Hippocampal formation (tissue), 2 donors: ENCODE measurements around the gene VAX1.
"Not testable (repeated sequence)": the region's sequence is repeated elsewhere in the genome, so short reads cannot be mapped to it uniquely, and the experiment has no call there.

Experiments used
- DNase-seq, 2 donors: peaks; one replicate each; lab custom pipeline; 2025; lab: John Stamatoyannopoulos, UW

The VAX1 gene

DNA sequence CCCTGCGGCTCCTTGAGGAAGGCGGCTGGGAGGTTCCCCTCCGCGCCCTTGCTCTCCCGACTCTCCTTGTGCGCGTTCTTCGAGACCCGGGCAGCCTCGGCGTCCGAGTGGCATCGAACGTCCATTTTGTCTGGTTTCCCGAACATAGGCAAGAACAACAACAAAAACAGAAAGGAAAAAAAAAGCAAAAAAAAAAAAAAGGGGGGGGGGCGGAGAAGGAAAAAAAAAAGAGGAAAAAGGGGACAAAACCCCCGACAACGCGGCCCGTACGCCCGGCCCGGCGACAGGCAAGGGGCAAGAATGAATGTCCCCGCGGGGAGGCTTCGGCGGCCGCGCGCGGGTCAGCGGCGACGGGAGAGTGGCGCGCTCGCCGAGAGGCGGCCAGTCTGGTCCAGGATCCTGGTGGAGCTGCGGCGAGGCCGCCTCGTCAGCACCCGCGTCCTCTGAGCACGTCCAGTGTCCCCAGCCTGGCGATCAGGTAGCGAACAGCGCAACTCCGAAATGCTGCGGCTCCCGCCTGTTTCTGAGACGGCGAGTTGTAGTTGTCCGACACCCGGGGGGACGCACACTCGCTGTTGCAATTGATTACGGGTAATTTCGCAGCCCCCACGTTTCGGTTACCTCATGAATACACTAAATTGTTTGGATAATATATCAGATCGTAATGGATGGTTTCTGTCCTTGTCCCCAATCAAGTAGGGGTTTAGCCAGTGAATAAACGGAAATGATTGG, at the start of gene VAX1:
Gene VAX1, minus strand, starts transcription at position 360 of the 732 bp plus-strand sequence. Its CDS starts 214 bp downstream, at position 146.
- no peak for DNase-seq

GRCh38 chr10:117186832-117187615, 49.0 kb upstream of the VAX1 start:
- DNase-seq, result no peak

- not testable (repeated sequence) for DNase-seq
Observed at GRCh38 chr10:117185817-117186216, 47.7 kb upstream of the VAX1 start.

DNA sequence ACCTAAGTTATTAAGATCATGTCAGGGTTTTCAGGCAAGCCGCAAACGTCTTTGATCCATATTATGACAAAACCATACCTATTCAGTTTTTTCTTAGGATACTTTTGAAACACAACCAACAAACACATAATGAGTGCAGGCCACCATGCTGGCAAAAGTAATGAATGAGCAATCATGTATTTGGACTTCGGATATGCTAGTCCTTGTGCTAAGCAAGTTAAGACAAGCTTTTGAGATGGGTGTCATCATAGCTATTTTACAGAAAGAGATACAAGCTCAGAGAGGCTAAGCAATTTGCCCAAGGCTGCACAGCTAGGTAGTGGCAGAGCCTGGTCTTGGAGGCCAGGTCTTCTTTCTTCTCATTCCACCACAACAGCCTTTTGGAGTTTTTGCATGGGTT, 46.8 kb upstream of the VAX1 start:
- no peak for DNase-seq

- DNase-seq, result no peak
Observed at GRCh38 chr10:117184296-117184695, 46.2 kb upstream of the VAX1 start.

- DNase-seq, result no peak
Observed at GRCh38 chr10:117178190-117178589, 40.1 kb upstream of the VAX1 start.

- DNase-seq, result peak; percentile 74 to 75
Observed at GRCh38 chr10:117175901-117176534, 37.9 kb upstream of the VAX1 start.

DNA sequence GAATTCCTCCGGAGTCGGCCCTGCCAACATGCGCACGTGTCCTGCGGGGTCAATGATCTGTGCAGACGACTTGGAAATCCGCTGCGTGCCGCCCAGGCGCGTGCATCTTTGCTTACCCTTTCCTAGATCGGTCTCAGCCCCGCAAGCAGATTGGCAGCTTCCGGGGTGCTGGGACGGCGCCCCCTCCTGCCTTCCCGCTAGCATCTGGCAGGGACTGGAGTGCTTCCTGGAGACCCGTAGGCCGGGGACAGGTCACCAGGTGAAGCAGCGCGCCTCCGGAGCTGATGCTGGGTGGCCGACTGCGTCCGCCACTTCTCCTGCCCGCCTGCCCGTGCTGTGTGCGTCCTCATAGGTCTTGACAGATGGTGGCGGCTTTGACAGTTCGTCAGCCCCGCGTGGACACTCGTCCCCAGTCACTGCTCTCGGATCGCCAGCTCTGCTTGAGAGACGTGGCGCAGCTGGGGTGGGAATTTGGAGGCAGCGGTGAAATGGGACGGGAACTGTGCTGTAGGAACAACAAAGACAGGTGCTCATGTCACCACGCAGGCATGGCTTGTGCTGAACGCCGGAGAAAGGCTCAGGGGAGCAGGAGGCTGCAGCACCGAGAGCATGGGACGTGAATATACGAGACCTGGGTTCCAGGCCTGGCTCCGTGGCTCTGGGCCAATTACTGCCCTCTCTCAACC, 37.3 kb upstream of the VAX1 start:
- no peak for DNase-seq

DNA sequence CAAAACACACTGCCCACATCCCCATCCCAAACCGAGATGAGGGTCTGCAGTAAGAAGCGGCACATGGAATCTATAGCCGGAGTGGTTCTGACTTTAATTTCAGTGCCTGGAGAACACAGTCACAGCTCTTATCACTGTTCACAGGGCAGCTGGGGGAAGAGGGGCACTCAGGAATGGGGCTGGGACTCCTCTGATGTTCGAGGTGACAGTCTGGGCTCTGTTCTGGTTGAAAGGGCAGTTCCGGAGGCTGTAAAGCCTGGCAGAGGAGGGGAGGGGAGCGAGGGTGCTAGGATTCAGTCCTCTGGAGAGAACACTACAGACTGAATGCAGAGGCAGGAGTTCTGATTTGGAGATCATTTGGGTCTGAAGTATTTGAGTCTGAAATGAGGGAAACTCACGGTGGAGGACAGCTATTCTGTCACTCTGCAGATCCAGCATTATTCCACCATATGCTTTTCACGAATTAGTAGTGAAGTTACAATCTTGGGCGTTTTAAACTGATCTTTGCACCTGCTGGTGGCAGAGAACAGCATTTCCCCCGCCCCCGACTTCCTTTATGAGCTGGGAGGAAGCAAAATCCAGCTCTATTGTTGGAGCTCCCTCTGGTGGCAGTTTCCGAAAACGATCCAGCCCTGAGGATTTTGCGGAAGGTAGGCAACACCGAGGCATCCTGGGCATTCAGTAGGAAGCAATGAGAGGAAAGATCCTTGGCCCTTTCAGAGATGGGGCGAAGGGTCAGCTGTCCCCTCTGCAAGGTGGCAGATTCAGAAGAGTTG, 36.6 kb upstream of the VAX1 start:
- DNase-seq, result peak; percentile 73 to 79

GRCh38 chr10:117170244-117170643, 32.2 kb upstream of the VAX1 start:
- DNase-seq, result no peak

GRCh38 chr10:117169480-117169879, 31.4 kb upstream of the VAX1 start:
- no peak for DNase-seq

GRCh38 chr10:117168729-117169128, 30.7 kb upstream of the VAX1 start:
- no peak for DNase-seq

DNA sequence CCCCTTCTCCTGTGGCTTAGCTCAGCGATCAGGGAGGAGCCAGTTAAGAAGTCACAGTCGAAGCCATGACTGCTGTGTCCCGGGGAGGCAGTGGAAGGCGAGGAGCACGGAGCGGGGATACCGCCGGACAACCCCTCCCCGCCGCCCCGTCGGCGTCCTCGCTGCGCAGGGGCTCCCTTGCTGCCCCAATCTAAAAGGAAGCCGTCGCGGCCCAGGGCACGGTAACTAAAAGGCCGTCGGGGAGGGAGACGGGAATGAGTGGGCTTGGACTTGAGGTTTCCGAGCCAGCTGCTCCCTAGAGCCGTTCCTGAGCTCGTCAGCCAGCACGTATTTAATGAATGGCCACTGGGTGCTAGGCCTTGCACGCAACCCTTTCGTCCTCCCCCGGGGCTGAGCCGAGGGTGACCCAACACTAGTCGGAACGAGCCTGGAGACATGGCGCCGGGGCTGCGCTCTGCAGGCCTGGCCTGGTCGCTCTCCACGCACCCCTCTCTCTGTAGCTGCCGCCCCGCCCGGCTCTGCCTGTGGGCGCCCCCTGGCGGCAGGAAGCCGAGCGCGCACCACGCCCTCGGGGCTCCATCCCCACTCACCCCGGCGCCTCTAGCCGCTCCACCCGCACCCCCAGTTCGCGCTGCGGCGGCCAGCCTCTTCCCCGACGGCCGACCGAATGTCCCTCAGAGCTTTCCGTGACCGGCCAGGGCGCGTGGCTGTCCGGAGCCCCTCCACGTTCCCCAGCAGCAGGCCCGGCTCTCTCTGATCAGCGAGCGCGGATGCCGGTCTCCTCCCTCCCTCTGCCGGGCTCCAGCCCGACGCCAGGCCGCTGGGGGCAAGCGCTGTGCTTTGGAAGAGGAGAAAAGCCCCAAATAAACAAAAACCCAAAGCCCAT, 30.0 kb upstream of the VAX1 start:
- DNase-seq, result peak; percentile 46 to 56

GRCh38 chr10:117167346-117167788, 29.3 kb upstream of the VAX1 start:
- no peak for DNase-seq

DNA sequence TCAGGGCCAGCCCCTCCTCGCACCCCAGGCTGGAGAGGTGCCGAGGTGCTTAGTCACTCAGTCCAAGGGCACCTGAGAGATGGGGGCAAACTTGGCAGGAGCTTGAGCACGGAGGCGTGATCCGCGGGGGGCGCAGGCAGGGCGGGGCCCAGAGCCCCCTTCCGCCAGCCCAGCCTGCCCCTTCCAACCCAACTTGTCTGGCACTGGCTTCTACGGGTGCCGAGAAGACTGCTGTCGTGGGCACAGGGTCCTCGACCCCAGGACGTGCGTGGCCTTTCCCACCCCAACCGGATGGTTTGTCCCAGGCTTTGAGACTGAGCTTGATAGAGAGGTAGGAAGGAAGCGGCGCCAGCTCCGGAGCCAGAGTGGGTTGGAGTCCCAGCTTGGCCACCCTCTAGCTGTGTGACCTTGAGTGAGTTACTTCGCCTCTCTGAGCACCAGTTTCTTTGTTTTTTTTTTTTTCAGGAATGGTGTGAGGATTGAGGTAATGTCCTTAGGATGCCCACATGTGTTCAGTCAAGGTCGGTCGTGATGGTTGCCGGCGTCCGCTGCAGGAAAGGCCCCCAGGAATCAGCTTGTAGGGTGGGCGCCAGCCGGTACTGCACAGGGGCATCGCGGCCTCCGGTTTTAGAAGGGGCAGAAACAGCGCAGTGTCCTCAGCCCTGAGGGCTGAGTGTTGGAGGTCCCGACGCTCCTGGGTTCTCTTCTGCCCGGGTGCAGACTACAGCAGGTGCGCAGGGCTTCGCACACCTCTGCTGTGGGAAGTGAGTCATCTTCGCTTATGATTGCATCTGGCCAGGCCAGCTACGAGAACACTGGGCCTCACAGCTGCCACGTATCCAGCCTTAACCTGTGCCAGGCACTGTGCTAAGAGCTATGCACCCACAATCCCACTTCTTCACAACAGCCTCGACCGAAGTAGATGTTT, 28.6 kb upstream of the VAX1 start:
- DNase-seq, result no peak

- DNase-seq, result peak in 1 of 2 donors; percentile 52
Observed at GRCh38 chr10:117165538-117166417, 27.7 kb upstream of the VAX1 start.

GRCh38 chr10:117164592-117165537, 26.8 kb upstream of the VAX1 start:
- no peak for DNase-seq
